Measurements from ENCODE around the gene PPP2R5E.
"Not testable (repeated sequence)": the region's sequence is repeated elsewhere in the genome, so short reads cannot be mapped to it uniquely, and the experiment has no call there.

PPP2R5E gene

DNA sequence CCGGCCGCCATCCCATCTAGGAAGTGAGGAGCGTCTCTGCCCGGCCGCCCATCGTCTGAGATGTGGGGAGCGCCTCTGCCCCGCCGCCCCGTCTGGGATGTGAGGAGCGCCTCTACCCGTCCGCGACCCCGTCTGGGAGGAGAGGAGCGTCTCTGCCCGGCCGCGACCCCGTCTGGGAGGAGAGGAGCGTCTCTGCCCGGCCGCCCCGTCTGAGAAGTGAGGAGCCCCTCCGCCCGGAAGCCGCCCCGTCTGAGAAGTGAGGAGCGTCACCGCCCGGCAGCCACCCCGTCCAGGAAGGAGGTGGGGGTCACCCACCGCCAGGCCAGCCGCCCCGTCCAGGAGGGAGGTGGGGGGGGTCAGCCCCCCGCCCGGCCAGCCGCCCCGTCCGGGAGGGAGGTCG is 20.7 kb downstream of the PPP2R5E start:
- not testable (repeated sequence) for DNase-seq (ENCODE audit: low read depth in 2 of 2)

DNA sequence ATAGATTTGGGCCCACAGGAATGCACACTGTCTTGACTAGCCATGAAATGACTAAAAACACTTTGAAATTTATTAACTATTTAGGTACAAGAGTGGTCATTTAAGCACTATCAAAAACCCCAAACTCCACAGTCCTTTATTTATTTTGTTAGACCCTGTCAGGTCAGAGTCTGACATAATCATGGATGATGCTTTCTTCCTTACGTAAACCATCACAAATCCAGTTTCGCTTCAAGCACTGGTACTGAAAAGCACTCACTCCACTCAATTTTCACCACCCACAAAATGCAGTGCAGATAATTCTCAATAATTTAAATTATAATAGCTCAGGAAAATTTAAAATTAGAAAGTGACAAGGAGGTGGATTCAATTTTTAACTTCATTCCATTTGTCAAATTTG is 25.8 kb downstream of the PPP2R5E start:
- no peak for DNase-seq (ENCODE audit: low read depth in 2 of 2)

DNA sequence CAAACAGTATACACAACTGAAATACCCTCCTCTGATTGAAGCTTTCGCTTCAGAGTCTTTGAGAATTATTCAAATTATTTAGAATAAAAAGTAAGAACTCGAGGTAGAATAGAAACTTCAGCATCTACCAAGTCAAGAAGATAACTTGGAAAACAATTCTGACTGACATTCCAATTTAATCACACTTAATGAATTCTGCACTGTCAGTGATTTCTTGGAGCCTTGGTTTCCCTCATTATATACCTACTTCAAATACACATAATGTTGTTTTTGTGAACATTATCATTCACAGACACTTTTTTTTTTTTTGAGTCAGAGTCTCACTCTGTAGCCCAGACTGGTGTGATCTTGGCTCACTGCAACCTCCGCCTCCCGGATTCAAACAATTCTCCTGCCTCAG is 27.9 kb downstream of the PPP2R5E start:
- no peak for DNase-seq (ENCODE audit: low read depth in 2 of 2)

DNA sequence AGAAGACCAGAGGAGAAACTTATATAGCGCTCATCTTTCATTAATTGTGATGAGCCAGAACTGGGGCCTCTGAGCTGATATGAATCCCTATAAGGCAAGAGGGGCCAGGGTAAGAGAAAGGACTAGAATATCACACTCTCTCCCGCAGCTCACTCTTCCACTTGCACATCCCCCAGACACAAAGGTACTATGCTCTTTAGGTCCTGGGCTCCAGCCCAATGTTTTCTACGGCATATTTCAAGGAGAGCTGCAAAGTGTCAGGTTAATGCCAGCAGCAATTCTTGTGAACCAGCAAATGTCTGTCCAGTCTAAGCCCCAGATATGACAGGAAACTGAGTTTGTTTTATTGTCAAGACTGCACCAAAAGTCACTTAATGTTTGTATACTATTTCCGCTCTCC is 29.4 kb downstream of the PPP2R5E start:
- DNase-seq (ENCODE audit: low read depth in 2 of 2): no peak

DNA sequence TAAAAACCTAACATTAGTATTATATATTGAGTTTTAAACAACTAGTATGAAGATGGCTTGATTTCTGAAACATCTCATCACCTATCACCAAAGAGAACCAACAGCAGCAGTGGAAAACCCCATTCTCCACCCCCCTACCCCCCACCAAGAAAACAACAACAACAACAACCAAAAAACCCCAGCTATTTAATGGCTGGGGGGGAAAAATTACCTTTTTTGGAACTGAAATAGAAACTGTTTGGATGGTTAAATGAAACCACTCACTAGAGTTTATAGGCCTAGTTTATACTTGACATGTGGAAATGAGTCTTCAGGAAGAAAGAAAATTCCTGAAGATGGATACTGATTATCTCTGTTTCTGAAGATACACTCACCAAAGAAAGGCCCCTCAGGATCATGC is 30.3 kb downstream of the PPP2R5E start:
- no peak for DNase-seq (ENCODE audit: low read depth in 2 of 2)

DNA sequence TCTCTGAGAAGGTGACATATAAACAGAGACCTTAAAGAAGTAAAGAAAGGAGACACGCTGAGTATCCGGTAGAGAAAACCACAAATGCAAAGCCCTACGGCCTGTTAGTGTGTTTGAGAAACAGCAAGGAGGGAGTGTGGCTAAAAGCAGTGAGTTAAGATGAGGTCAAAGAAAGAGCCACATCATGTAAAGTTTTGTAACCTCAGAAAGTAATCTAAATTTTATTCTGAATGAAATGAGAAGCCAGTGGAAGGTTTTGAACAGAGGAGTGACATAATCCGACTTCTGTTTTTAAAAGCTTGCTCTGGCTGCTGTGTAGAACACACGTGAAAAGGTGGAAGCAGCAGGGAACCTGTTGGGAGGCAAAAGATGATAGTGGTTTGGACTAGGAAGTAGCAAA is 32.6 kb downstream of the PPP2R5E start:
- DNase-seq (ENCODE audit: low read depth in 2 of 2): no peak

DNA sequence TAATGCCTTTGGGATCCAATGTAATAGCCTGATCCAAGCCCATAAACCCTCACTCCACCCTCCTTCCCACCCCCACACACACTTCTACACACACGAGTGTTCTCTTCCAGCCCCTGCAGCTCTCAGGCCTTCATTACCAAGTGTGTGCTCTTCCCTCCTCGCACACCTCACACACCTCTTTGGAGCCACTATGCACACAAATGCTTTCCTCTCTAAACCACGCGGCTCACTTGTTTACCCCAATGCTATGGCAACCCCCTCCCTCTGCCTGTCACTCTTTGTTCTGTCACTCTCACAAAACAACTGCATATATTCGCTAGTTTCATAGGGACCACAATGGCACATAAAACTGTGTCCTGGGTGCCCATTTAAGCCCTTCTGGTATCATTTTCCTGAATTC is 35.1 kb downstream of the PPP2R5E start:
- DNase-seq (ENCODE audit: low read depth in 2 of 2): no peak

DNA sequence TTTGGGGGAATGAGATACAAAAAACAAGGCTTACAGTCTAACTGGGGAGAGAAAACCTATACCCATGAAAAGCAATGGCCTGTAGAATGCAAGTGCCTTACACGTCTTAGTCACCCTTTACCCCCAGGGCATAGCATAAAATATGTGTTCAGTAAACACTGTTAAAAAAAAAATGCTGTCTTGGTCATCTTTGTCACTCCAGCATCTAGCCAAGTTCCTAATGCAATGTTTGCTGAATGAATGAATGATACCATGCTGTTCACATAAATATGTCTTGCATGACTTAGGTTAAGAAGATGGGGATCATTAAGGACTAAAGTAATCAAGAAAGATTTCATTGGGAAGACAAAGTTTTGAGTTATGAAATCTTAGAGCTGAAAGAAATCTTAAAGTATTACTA is 38.5 kb downstream of the PPP2R5E start:
- no peak for DNase-seq (ENCODE audit: low read depth in 2 of 2)

DNA sequence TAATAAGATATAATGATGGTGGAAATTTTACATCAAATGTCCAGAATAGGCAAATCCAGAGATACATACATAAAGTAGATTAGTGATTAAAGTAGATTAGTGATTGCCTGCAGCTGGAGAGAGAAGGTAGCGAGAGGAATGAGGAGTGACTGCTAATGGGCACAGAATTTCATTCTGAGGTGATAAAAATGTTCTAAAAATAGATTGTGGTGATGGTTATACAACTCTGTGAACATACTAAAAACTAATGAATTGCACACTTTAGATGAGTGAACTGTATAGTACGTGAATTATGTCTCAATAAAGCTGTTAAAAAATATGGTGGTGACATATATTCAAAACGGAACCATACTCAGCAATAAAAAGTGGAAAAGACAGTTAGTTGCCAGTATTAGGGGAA is 41.7 kb downstream of the PPP2R5E start:
- no peak for DNase-seq (ENCODE audit: low read depth in 2 of 2)

DNA sequence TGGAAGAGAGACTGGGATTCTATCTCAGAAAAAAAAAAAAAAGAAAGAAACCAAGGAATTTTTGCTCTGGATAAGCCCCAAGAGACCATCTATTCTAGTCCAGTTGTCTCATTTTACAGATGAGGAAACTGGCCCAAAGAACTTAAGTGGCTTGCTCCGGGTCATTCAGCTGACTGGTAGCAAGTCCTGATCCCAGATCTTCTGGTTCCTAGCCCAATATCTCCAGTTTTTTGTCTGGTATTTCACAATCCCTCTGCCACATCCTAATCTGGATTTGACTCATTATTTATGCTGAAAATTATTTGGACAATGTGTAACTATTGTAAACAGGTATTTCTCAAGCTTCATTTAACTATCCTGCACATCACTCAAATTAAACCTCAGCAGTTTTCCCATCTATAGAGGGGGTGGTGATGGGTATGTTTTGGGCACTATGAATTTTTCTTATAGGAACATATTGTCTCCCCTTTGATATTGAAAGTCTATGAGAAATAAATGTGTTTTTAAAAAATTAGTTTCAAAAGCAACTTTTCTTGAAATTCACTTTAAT is 43.4 kb downstream of the PPP2R5E start:
- DNase-seq (ENCODE audit: low read depth in 2 of 2): no peak

DNA sequence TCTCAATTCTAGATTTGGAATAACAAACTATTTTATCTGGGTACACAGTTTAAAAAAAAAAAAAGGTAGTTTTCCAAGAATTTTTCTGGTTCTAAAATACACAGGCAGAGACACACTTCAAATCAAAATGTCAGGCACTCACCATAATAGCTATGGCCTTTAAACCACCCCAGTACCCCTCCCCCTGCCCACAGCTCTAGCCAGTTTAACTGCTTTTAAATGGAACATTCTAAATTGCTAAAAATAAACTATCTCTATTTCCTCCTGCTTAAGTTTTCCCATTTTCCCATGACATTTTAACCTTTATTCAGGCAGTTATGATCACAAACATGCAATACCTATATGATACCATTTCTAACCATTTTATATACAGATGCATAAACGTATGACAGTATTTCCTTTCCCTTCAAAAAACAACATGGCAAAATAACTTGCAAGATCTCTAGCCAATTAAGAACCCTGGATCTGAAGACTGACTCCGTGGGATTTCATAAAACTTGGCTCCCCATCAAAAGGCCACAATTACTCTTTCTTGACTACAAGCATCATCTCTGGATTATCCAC is 46.3 kb downstream of the PPP2R5E start:
- DNase-seq (ENCODE audit: low read depth in 2 of 2): no peak

DNA sequence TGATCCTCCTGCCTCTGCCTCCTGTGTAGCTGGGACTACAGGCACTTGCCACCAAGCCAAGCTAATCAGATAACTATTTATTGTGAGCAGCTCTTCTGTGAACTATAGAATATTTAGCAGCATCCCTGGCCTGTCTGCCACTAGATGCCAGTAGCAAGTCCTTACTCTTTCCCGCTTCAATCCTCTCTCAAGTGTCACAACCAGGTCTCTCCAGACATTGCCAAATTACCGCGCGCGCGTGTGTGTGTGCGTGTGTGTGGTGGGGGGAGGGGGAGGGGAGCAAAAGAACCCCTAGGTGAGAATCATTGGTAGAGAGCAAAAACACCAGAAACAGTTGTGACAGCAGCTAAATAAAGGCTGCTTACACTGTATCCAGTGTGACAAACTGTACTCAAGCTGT is 49.9 kb downstream of the PPP2R5E start:
- no peak for DNase-seq (ENCODE audit: low read depth in 2 of 2)

DNA sequence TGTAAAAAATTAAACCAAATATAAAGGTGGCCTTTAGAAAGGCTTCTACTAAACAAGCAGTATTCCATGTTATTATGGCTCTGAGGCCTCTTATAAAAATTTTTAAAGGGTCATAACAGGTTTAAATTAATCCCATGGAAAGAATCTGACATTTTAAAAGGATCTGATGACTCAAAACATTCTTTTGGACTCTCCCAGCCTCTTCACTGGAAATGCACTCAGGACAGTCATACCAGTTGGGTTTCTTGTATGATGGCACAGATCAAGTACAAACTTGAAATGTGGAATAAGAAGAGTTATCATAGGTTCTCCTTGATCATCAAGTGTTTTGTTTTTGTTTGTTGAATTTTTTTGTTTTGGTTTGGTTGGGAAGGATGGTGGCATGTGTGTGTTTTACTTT is 50.8 kb downstream of the PPP2R5E start:
- no peak for DNase-seq (ENCODE audit: low read depth in 2 of 2)

DNA sequence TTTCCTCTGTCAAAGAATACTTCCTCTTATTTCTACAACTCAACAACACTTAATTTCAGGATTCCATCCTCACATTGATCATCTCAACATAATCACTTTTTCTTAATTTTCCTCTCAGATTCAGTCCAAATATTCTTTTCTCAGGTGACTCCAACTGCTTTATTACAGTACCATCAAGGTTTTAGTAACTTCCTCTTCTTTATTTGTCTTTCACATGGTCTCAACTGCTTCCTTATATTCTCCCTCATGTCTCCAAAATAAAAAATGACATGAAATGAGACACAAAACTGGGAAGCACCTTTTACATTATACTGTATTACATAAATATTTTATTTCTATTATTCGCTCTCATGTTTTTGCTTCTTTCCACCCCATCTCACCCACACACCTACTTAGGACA is 55.5 kb downstream of the PPP2R5E start:
- no peak for DNase-seq (ENCODE audit: low read depth in 2 of 2)

DNA sequence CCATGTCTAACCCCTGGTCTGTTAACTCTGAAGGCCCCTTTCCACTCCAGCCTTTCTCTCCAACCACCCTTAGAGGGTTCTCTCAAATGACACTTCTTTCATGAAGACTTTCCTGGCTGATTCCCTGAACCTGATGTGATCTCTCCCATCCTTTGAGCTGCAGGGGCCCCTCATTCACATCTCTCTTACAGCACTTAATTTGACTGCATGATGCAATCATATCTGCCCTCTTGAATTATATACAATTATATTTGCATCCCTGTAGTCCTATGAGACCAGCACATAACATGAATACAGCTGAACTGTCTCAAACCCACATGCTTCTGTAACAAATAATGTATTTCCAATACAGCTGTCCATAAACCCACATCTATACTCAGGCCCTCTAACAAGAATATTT is 56.4 kb downstream of the PPP2R5E start:
- no peak for DNase-seq (ENCODE audit: low read depth in 2 of 2)

DNA sequence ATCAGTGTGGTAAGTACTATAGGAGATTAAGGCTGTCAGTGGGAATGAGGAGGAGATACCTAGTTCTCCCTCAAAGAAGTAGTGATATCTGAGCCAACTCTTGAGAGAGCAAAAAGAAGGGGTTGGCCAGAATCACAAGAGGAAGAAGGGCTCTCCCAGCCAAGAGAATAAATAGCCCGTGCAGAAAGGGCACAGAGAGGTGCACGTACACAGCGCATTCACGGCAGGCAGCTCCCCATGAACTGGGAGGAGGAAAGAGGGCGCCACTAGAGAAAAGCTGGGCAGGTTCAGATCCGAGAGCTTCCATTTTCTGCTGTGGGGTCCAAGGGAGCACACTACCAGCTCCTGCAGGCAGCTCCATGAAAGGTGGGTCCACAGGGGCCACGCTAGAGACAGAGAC is 59.9 kb downstream of the PPP2R5E start:
- no peak for DNase-seq (ENCODE audit: low read depth in 2 of 2)

DNA sequence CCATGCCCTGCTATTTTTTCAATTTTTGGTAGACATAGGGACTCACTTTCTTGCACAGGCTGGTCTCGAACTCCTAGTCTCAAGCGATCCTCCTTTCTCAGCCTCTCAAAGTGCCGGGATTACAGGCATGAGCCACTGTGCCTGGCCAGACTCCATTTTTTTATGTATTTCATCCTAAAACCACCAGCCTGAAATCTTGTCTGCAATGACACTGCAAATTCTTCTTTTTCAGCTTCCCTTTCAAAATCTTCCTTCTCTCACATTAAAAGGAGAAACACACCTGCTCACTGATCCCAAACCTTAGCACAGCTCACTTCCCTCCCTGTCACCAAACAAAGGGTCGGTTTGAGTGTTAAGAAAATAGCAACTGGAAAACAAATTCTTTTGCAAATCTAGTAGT is 62.6 kb downstream of the PPP2R5E start:
- no peak for DNase-seq (ENCODE audit: low read depth in 2 of 2)

DNA sequence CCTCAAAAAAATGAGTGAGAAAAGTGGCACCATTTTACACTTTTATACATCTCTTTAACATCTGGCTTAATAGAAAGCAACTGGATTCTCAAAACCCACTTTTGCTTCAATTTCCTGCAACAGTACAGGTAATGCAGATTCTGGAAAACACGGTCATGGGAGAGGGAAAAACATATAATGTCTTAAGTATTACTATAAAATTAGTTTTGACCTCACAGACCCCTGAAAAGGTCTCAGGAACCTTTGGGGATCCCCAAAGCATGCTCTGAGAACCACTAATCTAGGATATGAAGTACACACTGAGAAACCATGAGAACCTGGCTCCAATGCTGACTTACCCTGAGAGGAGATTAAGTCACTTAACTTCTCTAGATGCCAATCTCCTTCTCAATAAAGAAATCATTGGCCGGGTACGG is 64.7 kb downstream of the PPP2R5E start:
- DNase-seq (ENCODE audit: low read depth in 2 of 2): no peak

DNA sequence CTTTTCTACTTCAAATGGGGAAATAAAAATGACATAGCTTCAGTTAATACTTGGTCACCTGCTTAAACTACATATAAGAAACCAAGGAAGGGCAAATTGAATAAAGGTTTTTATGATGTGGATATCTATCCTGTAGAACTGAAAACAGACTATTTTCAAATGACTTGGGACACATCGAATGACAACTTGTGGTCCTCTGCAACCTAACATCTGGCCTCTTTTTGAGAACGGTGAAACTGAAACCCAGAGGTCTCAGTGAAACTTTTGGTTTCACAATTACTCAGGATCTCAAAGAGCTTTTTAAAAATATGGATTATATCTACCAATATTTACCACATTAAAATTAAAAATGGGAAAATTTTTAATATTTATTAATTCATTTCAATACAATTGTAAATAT is 65.2 kb downstream of the PPP2R5E start:
- DNase-seq (ENCODE audit: low read depth in 2 of 2): no peak

DNA sequence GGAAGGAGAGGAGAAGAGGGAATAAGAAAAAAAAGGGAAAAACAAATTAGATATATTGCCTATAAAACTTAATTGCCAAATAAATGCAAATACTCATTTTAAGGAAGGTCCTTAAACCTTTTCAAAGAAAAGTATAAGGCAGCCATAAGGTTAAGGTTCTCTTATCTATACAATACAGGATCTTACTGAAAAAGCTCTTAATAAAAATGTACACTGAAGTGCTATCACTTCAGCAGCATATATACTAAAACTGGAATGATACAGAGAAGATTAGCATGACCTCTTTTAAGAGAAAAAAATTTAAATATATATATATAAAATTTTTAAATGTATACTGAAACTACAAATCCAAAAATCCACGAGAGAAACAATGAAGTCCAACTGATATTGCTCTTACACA is 65.6 kb downstream of the PPP2R5E start:
- DNase-seq (ENCODE audit: low read depth in 2 of 2): no peak

DNA sequence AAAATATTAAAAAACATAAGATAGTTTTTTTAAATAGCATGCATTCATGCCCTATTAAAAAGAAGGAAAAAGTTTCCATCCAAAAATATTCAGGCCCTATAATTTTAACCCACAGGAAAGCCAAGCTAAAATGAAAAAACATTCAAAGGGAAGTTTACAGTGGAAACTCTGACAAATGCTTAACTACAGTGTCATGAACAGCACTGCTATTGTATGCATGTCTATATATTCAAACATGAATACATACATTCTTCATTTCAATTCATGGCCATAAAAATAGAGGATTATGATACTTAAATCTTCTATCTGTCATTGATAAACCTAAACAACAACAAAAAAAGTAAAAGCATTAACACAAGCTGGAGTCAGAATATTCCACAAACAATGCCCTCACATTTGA is 67.4 kb downstream of the PPP2R5E start:
- DNase-seq (ENCODE audit: low read depth in 2 of 2): no peak

DNA sequence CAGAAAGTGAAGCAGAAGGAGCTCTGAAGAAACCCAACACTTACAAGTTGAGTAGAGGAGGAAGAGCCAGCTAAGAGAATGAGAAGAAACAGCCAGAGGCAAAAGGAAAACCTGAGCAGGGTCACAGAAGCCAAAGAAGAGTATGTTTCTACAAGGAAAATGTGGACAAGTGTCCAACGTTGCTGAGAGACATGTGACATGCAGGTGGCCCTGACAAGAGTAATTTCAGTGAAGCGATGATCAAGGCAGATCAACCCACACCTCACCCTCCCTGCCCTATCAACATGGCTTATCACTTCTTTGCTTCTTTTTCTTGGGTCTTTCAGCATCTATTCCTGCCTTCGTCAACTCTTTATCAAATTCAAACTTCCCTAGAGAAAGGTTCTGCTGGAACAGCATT is 68.3 kb downstream of the PPP2R5E start:
- DNase-seq (ENCODE audit: low read depth in 2 of 2): no peak

DNA sequence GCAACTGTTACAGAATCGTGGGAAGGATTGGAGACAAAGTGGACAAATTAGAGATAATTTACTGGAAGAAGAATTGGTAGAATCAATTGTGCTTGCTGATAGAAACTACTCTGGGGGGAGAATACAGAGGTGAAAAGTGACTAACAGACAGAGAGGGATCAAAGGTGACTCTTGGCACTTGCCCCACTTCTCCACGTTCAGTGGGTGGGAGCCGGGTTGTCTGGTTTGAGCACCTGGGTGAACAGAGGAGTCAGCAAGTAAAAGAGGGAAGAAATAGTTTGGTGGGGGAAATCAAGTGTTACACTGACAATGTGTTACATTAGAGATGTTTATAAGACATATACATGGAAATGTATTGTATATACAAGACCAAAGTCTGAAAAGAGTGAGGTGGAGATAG is 69.1 kb downstream of the PPP2R5E start:
- DNase-seq (ENCODE audit: low read depth in 2 of 2): no peak

DNA sequence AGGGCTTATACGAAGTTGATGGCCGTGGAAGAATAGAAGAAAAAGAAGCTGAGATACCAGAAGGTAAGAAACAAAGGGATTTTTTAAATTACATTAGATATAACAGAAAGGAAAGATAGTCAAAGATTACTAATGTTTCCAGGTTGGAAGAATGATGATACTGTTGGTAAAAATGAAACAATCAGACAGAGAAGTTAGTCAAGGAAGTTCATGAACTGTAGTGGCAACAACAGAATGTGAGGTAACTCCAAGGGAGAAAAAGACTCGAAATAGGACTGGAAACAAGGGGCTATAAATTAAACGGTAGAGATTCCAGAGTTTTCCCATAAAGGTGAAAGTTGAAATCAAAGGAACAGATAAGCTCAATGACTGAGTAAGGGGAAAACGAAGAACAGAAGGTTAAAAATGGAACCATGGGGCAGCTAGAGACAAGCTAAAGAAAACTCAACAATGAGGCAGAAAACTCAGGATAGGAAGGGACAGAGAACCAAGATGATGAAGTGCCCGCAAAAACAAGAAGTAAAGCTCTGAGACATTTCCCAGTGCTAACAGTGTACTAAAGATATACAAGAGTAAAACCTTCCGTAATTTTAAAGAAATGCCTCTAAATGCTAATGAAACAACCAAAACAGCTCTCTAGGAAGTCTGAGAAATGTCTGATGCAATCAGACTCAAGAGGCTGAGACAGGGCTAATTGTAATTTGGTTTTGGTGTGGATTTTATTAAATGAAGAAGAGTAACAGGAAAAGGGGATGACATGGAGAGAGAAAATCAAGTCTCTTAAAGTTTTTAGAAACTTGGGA is 70.0 kb downstream of the PPP2R5E start:
- DNase-seq (ENCODE audit: low read depth in 2 of 2): no peak
